Fibroblast of mammary gland (primary cell): ENCODE data around the gene MYO18B.

ENCODE experiments used
- DNase-seq: peaks from one replicate; pipeline ENCODE4 v3.0.0-alpha.2; 2010; ENCODE audit warnings: low read depth
- H3K4me3 ChIP-seq: 2 replicates; pipeline ENCODE4 v1.5.1; 2011; ENCODE audit warnings: low read depth, mild to moderate bottlenecking, low read length, moderate library complexity; ENCODE audit not compliant: control insufficient read depth
- CTCF ChIP-seq: conservative IDR thresholded peaks from 2 replicates; pipeline ENCODE4 v1.5.1; 2011; ENCODE audit warnings: low read depth, low read length, inconsistent platforms; ENCODE audit not compliant: control insufficient read depth, insufficient read depth

The MYO18B gene

DNA sequence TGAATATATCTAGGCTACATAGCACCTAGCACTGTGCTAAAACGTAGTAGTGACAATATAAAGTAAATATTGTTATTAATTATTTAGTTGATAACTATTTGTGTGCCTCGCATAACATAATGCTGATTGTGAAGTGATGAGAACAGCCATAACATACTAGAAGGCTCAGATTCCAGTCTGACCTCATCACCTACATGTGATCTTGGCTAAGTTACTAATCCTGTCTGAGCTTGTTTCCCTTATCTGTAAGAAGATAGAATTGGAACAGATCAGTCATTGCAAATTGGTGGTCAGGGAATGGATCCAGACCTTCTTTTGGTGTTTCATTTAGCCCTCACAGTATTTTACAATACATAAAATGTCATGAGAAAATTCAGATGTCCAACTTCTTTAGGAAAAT lies 323.9 kb downstream of the MYO18B start:
- no peak for TF ChIP-seq CTCF
- DNase-seq, result no peak

GRCh38 chr22:26066534-26066933 lies 324.5 kb downstream of the MYO18B start:
- no peak overlapping the region for H3K4me3 ChIP-seq
- TF ChIP-seq CTCF, result no peak
- DNase-seq, result no peak

More for the DNA sequence above, 323.9 kb downstream of the MYO18B start:
- no peak overlapping the region for H3K4me3 ChIP-seq

DNA sequence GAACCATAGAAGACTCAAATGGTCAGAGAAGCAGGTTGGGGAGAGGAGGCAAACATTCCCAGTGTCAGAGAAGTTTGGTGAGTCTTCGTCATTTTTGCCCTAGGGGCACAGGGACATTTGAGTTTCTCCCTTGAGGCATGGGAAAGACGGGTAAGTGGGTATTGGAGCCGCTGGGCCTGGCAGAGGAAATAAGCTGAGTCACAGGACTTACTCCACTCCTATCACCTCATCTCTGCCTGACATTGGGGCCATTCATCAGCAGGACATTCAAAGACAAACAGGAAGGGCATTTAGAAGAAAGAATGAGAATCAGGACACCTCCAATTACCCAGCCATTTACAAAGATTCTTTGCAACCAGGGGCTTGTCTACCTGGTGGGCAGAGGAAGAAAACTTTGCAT lies 326.6 kb downstream of the MYO18B start:
- no peak for TF ChIP-seq CTCF
- DNase-seq, result no peak
- no peak overlapping the region for H3K4me3 ChIP-seq

DNA sequence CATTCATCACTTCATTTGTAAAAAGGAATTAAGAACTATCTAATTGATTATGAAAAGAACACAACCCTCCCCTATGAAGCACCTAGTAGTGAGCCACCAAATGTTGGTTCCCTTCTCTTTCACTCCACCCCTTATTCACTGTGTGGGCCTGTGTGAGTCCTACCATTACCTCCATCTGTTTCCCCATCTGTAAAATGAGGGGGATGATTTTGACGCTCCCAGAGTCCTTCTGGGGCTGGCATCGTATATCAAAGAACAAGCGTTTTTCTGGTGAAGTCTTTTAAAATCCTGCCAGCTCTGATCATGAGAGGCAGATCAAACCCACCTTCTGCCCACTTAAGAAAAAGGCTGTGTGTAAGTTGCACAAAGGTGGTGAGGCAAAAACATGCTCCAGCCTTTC lies 330.6 kb downstream of the MYO18B start:
- TF ChIP-seq CTCF, result no peak
- DNase-seq, result no peak
- no peak overlapping the region for H3K4me3 ChIP-seq

- no peak overlapping the region for H3K4me3 ChIP-seq
- DNase-seq, result no peak
- TF ChIP-seq CTCF, result no peak
Observed at GRCh38 chr22:26075251-26075650, 333.3 kb downstream of the MYO18B start.

DNA sequence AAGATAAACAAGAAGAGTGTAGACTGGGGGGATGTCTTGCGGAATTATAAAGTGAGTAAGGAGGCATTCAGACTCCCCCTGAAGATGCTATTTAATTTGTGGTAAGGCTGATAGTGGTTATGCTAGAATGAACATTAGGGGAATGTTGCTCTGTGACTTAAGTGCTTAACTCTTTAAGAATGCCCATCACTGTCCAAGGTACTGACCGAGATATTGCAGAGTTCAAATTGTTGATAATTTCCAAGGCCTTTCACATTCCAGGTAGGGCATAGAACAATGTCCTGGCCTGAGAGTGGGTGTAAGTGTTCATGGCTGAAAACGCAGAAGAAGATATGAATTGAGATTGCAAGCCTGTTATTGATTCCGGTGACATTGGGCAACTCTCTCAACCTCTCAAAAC lies 337.0 kb downstream of the MYO18B start:
- no peak overlapping the region for H3K4me3 ChIP-seq
- no peak for TF ChIP-seq CTCF
- DNase-seq, result no peak
